ENCODE results near the gene SMAD2.

DNA sequence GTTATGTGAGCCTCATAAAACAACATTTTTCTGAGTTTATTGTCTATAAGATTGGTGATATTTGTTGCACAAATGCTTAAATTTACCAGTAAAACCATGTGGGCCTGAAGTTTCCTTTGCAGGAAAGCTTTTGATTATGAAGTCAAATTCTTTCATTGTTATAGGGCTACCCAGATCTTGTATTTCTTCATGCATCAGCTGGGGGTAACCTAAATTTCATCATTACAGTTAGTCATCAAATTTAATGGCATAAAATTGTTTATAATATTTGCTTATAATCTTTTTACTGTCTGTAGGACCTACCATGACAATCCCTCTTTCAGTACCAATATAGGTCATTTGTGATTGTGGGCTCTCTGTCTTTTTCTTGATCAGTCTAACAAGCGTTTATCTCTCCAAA lies 47.8 kb downstream of the SMAD2 start:
- TF ChIP-seq, protein P1, sequence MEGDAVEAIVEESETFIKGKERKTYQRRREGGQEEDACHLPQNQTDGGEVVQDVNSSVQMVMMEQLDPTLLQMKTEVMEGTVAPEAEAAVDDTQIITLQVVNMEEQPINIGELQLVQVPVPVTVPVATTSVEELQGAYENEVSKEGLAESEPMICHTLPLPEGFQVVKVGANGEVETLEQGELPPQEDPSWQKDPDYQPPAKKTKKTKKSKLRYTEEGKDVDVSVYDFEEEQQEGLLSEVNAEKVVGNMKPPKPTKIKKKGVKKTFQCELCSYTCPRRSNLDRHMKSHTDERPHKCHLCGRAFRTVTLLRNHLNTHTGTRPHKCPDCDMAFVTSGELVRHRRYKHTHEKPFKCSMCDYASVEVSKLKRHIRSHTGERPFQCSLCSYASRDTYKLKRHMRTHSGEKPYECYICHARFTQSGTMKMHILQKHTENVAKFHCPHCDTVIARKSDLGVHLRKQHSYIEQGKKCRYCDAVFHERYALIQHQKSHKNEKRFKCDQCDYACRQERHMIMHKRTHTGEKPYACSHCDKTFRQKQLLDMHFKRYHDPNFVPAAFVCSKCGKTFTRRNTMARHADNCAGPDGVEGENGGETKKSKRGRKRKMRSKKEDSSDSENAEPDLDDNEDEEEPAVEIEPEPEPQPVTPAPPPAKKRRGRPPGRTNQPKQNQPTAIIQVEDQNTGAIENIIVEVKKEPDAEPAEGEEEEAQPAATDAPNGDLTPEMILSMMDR (IDR thresholded peaks at IDR 0.05), result no peak
- TF ChIP-seq POLR2A (IDR thresholded peaks at IDR 0.05), result no peak
- TF ChIP-seq POLR2AphosphoS5 (IDR thresholded peaks at IDR 0.05), result no peak
